ENCODE data around the gene PRR32. TPM values are rescaled to one million over a fixed set of nuclear protein-coding genes. Genes with fewer than 3 reads are reported as not detected.

PRR32 gene
- total RNA-seq, 4 donors from 2014 or later: not detected

GRCh38 chrX:126847143-126847542, 27.6 kb downstream of the PRR32 start:
- no peaks in the 10 kb centered on the region for H3K4me1 ChIP-seq
- intact Hi-C loops (cut with DNase I; ENCODE audit: low total_unique reads): no loop called here
- H3K36me3 ChIP-seq: no peaks in the 10 kb centered on the region
- no peaks in the 10 kb centered on the region for H3K9me3 ChIP-seq
- no peak overlapping the region for H3K27ac ChIP-seq
- DNase-seq: no peak
- H3K27me3 ChIP-seq: no peaks in the 10 kb centered on the region
- TF ChIP-seq CTCF (IDR thresholded peaks at IDR 0.05) (no peak), POLR2A (IDR thresholded peaks at IDR 0.05) (no peak)
- no peak overlapping the region for H3K4me3 ChIP-seq

- no peak overlapping the region for H3K4me3 ChIP-seq
- H3K9me3 ChIP-seq: no peaks in the 10 kb centered on the region
- DNase-seq: no peak
- H3K4me1 ChIP-seq: no peaks in the 10 kb centered on the region
- no peaks in the 10 kb centered on the region for H3K27me3 ChIP-seq
- intact Hi-C loops (cut with DNase I; ENCODE audit: low total_unique reads): no loop called here
- TF ChIP-seq CTCF (IDR thresholded peaks at IDR 0.05) (no peak), POLR2A (IDR thresholded peaks at IDR 0.05) (no peak)
- H3K27ac ChIP-seq: no peak overlapping the region
- H3K36me3 ChIP-seq: no peaks in the 10 kb centered on the region
Measured at GRCh38 chrX:126855839-126856524, 36.5 kb downstream of the PRR32 start.
